Progenitor cell of endocrine pancreas (in vitro differentiated cells): ENCODE results near the gene MYBPC2. TPM values are rescaled to one million over a fixed set of nuclear protein-coding genes. Genes with fewer than 3 reads are reported as not detected.

Source experiments
- DNase-seq: peaks from one replicate; pipeline ENCODE4 v3.0.0; 2021; ENCODE audit warnings: low spot score; ENCODE audit not compliant: unreplicated experiment
- H3K27ac Mint-ChIP-seq: 2 replicates; pipeline ENCODE4 v1.8.0; 2021; ENCODE audit warnings: mild to moderate bottlenecking, moderate library complexity, mixed read lengths
- H3K27me3 Mint-ChIP-seq: 2 replicates; pipeline ENCODE4 v1.8.0; 2021; ENCODE audit warnings: mixed read lengths
- H3K36me3 Mint-ChIP-seq: 2 replicates; pipeline ENCODE4 v1.8.0; 2022; ENCODE audit warnings: mixed read lengths; ENCODE audit not compliant: insufficient read depth
- H3K4me1 Mint-ChIP-seq: 2 replicates; pipeline ENCODE4 v1.8.0; 2021; ENCODE audit warnings: low read depth, mixed read lengths
- H3K4me3 Mint-ChIP-seq: 2 replicates; pipeline ENCODE4 v1.8.0; 2021; ENCODE audit warnings: low read depth, mild to moderate bottlenecking, moderate library complexity, mixed read lengths
- H3K9me3 Mint-ChIP-seq: 2 replicates; pipeline ENCODE4 v1.8.0; 2021; ENCODE audit warnings: low read depth, mixed read lengths
- total RNA-seq: library from RNA; stranded (reverse); gene quantifications from 2 replicates; pipeline ENCODE4 v1.2.1, GENCODE V29; 2021
- TF ChIP-seq, protein P1 (sequence below): fragments of 200-600 bp; sonication (generic); IDR thresholded peaks from one replicate; pipeline ENCODE4 v1.5.0; 2021; ENCODE audit warnings: antibody characterized with exemption, mild to moderate bottlenecking; ENCODE audit not compliant: unreplicated experiment

Gene MYBPC2
- total RNA-seq, 1 donor from 2014 or later: 1.6 TPM

GRCh38 chr19:50444059-50444458 lies 11.4 kb downstream of the MYBPC2 start:
- DNase-seq: no peak
- Mint-ChIP-seq H3K9me3 (peaks cover 2% of the 10 kb centered on the region), H3K27ac (no peak overlapping the region), H3K4me3 (no peak overlapping the region), H3K4me1 (no peaks in the 10 kb centered on the region), H3K27me3 (peaks cover 21% of the 10 kb centered on the region), H3K36me3 (no peaks in the 10 kb centered on the region)
- TF ChIP-seq, protein P1, sequence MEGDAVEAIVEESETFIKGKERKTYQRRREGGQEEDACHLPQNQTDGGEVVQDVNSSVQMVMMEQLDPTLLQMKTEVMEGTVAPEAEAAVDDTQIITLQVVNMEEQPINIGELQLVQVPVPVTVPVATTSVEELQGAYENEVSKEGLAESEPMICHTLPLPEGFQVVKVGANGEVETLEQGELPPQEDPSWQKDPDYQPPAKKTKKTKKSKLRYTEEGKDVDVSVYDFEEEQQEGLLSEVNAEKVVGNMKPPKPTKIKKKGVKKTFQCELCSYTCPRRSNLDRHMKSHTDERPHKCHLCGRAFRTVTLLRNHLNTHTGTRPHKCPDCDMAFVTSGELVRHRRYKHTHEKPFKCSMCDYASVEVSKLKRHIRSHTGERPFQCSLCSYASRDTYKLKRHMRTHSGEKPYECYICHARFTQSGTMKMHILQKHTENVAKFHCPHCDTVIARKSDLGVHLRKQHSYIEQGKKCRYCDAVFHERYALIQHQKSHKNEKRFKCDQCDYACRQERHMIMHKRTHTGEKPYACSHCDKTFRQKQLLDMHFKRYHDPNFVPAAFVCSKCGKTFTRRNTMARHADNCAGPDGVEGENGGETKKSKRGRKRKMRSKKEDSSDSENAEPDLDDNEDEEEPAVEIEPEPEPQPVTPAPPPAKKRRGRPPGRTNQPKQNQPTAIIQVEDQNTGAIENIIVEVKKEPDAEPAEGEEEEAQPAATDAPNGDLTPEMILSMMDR: no peak

DNA sequence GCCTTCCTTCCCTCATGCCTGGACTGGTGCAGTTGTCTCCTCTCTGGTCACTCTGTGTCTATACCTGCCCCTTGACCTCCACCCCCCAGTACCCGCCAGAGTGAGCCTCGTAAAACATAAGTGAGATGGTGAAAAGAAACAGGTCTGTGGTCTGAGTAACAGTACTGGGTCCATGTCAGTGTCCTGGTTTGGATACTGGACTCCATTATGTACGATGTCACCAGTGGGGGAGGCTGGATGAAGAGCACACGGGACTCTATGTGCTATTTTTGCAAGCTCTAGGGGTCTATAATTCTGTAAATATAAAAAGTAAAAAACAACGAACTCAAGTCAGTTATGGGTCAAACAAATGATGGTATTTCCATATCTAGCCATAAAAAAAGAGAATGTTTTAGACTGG lies 14.4 kb downstream of the MYBPC2 start:
- H3K9me3 Mint-ChIP-seq: peaks cover 2% of the 10 kb centered on the region
- H3K4me3 Mint-ChIP-seq: no peak overlapping the region
- H3K27me3 Mint-ChIP-seq: peaks cover 14% of the 10 kb centered on the region
- TF ChIP-seq, protein P1: no peak
- H3K36me3 Mint-ChIP-seq: no peaks in the 10 kb centered on the region
- DNase-seq: no peak
- H3K4me1 Mint-ChIP-seq: no peaks in the 10 kb centered on the region
- no peak overlapping the region for H3K27ac Mint-ChIP-seq

DNA sequence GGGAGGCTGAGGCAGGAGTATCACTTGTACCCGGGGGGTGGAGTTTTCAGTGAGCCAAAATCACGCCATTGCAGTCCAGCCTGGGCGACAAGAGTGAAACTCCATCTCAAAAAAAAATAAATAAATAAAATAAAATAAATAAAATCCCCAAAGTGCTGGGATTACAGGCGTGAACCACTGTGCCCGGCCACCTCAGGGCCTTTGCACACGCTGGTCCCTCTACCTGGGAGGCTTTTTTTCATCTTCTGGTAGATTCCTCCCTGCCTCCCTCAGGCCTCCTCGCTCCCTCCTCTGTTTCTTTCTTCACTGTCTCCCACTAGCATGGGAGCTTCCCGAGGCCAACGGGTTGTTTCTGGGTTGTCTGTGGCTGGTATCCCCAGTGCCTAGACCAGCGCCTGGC lies 15.1 kb downstream of the MYBPC2 start:
- peaks cover 16% of the 10 kb centered on the region for H3K27me3 Mint-ChIP-seq
- H3K4me3 Mint-ChIP-seq: no peak overlapping the region
- no peaks in the 10 kb centered on the region for H3K4me1 Mint-ChIP-seq
- H3K27ac Mint-ChIP-seq: no peak overlapping the region
- H3K9me3 Mint-ChIP-seq: peaks cover 2% of the 10 kb centered on the region
- TF ChIP-seq, protein P1: no peak
- no peaks in the 10 kb centered on the region for H3K36me3 Mint-ChIP-seq
- no peak for DNase-seq

GRCh38 chr19:50449236-50449899 lies 16.7 kb downstream of the MYBPC2 start:
- no peak overlapping the region for H3K4me3 Mint-ChIP-seq
- H3K36me3 Mint-ChIP-seq: no peaks in the 10 kb centered on the region
- TF ChIP-seq, protein P1: no peak
- H3K27me3 Mint-ChIP-seq: peaks cover 6% of the 10 kb centered on the region
- H3K9me3 Mint-ChIP-seq: peaks cover 2% of the 10 kb centered on the region
- no peak for DNase-seq
- no peak overlapping the region for H3K27ac Mint-ChIP-seq
- H3K4me1 Mint-ChIP-seq: no peaks in the 10 kb centered on the region

DNA sequence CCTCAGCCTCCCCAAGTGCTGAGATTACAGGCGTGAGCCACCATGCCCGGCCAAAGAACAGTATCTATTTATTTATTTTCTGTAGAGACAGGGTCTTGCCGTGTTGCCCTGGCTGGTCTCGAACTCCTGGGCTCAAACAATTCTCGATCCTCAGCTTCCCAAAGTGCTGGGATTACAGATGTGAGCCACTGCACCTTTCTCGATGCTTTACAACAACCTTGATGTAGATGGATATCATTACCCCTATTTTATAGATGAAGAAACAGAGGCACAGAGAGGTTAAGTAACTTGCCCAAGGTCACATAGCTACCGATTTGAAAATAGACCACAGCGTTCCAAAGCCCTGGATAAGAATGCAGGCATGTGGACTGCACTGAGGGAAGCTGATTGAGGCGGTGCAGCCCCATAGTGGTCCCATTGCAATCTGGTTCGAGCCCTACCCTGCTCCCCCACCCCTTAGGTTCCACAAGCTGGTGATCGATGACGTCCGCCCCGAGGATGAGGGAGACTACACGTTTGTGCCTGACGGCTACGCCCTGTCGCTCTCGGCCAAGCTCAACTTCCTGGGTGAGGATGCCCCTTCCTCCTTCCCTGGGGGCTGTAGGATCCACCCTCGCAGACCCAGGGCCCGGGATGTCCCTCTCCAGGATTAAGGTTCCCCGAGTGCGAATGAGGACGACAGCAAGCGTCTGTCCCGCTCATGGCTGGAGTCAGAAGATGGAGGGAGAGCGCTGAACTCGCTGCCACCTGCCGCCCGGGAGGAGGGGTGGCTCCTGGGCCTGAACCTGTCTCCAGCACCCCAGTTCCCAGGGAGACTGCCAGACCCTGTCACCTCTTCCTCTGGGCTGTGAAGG lies 17.9 kb downstream of the MYBPC2 start:
- H3K9me3 Mint-ChIP-seq: peaks cover 2% of the 10 kb centered on the region
- H3K4me1 Mint-ChIP-seq: no peaks in the 10 kb centered on the region
- no peak overlapping the region for H3K4me3 Mint-ChIP-seq
- no peaks in the 10 kb centered on the region for H3K36me3 Mint-ChIP-seq
- H3K27ac Mint-ChIP-seq: no peak overlapping the region
- DNase-seq: no peak
- peaks cover 3% of the 10 kb centered on the region for H3K27me3 Mint-ChIP-seq
- TF ChIP-seq, protein P1: no peak
